NCI-H187 (cell line): ENCODE measurements around the gene SSPN.
"Not testable (repeated sequence)": the region's sequence is repeated elsewhere in the genome, so short reads cannot be mapped to it uniquely, and the experiment has no call there.

Source experiments
- DNase-seq, 2 experiments: peaks; one replicate each; lab custom pipeline; 2025; lab: John Stamatoyannopoulos, UW

SSPN gene

DNA sequence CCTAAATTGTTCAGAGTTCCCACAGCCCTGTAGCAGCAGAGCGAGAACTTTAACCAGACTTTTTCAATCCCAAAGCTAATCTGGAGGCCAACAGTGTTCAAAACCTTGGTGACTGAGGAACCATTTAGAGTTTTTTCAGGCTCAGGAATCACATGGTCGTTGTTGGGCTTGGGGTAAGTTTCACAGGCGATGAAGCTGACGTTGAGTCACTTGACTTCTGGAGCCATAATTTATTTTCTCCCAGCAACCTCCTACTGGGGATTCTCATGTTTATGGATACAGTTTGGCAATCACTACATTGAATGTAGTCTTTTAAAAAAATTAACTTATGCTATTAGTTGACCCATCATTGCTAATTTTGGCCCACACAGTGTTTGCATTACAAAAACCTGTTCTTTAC is 34.5 kb downstream of the SSPN start:
- no peak for DNase-seq

DNA sequence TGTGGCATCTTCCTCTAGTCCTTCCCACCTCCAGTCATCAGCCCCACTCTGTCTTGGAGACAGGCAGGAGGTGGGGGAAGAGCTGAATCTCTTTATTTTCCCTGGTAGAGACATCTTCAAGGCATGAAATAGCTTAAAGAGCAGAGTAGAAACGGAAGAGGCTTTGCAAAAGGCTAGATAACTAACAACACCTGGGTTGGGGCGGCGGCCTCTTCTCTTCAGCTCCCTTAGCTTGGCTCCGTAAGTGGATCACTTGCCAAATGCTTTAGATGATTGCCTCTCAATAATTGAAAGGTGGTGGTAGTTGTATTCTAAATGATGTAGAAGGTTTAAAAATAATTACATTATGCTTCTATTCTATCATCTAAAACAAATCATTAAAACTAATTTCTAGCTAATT is 36.1 kb downstream of the SSPN start:
- DNase-seq, result no peak

DNA sequence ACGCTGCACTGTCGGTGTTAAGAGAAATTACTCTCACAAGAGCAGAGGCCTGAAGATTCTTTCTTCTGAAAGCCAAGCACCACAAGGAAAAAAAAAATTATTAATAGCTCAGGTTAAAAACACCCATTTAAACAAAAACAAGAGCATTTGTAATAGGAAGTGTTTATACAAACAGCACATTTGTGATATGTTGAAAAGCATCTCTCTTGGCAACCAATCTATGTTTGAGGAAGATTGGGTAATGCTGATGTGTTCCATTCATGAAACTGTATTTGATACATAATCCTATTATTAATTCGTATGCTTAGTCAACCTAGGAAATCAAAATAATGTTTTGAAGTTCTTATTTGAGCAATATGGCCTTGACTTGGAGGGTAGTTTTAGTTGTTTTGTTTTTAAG is 36.5 kb downstream of the SSPN start:
- no peak for DNase-seq

DNA sequence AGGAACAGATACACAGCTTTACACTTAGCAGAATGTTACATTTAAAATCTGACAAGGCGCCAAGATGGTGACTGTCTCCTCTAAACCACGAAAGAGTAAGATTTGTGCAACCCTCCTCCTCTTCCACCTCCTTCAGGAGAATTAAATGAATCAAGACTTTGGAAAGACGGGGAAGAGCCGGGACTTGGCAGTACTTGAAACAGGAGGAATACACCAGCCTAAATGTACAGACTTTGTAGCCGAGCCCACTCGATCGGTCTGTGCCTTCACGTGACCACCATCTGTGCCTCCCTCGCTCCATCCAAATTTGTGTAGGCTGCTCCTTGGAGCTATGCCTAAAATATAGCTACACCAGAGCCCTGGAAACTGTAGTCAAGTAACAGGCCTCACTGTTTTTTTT is 38.3 kb downstream of the SSPN start:
- DNase-seq, result no peak

DNA sequence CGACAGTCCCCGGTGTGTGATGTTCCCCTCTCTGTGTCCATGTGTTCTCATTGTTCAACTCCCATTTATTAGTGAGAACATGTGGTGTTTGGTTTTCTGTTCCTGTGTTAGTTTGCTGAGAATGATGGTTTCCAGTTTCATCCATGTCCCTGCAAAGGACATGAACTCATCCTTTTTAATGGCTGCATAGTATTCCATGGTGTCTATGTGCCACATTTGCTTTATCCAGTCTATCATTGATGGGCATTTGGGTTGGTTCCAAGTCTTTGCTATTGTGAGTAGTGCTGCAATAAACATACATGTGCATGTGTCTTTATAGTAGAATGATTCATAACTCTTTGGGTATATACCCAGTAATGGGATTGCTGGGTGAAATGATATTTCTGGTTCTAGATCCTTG is 40.1 kb downstream of the SSPN start:
- DNase-seq, result not testable (repeated sequence)

DNA sequence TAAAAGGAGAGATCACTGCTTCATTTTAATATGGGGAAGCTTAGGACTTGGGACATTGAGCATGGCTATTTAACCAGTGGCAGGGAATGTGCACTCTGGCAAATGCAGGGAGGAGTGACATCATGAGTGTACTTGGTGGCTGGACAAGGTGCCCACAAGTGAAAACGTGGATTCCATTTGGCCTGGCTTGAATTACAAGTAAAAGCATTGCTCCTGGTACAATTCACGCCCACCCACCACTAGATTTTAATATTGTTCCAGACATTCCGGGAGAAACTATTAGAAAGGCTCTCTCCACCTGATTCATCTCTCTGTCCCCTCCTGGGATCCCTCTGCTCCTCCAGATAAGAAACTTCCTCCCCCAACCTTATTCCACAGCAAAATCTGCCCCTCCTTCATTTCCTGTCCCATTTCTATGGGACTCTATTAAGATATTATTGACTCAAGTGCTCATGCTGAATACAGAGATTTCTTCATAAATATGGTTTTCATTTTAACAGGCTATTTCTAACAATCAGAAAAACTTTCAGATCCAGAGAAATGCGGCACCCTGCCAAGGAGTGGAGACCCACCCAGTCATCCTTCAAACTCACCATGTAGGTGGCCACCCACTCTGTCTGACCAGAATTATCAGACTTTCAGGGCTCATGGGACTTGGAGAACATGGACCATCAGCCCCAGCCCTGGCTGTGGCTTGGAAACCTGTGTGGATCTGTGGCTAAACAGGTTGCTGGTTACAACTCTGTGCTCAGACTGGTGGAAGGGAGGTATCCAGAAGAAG is 43.2 kb downstream of the SSPN start:
- no peak for DNase-seq

DNA sequence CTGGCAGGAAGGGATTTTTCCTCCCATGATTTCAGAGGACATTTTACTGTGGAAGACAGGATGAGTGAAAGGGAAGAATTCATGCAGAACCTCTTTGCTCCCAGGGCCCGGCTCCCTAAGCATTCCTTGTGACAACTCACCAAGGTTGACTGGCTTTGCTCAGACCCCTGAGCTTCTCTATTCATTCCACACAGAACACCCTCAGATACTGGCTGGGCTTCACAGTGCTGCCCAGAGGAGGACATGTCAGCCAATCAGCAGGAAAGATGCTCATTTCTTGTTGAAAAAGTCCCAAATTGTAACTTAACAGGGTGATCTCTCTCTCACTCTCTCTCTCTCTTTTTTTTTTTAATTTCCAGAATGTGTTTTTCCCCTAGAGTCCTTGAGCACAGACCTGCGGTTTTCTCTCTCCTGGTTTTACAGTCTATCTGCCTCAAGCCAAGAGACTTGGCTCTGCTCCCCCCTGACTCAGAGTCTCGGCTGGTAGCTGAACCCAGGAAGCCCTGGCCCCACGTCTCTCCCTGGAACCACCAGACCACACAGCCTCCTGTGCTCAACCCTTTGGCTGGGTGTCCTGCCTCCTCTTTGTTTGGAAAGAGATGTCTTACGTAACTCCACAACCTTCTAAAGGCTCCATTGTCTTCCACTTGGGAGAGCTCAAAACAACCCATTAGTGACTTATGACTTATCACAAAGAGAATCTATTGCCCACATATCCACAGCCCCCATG is 43.9 kb downstream of the SSPN start:
- no peak for DNase-seq

DNA sequence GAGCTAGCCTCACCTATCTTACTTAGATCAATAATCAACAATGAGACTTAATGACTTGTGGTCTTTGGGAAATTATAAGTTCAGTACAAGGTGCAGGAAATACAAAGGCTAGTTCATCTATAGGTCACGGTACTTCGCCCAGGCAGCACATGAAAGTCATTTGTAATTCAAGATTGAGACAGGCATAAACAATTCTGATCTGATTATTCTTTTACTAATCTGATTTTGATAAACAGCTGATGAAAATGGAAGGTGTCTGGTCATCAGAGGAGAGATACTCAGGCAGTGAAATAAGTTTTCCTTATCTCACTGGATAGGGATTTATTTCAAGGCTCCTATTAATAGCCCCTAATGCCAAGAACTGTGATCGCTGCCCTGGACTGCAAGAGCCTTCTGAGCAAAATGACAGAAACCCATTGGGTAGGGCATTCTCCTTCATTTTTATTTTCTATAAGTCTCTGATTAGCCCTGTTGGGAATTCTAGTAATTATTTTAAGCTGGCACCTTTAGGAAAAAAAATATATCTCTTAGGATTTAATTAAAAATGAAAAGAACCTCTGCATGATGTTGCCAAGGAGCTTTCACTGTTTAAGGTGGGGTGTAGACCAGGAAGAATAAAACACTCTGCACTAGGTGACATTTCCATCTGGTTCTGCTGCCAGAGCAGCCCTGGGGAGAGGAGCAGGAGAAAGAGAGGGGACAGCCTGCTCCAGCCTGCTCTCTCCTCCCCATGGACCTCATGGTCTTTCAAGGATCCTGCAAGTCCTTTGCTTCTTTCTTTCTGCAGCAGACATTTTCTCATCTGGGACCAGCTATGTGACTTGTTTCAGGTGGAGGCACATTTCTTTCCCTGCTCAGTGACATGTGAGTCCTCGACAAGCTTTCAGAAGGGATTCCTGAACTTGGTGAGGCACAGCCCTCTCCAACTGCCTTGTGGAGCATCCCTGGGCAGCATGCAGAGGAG is 44.8 kb downstream of the SSPN start:
- DNase-seq, result no peak

DNA sequence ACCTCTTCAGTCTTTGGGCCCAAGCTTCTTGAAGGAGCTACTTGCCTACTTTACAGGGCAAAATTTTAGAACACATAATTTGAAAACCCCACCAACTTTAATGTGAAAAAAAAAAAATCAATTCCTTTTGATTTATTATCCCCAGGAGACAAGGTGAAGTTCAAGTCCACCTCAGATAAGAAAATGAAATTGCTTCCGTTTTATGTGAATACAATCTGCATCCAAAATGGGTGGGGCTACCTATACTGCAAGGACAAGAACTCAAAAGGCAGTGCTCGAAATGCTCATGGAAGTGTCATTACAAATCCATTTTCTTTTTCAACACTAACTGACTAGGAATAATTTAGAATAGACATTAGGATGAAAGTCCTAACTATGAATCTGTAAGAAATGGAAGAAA is 45.7 kb downstream of the SSPN start:
- DNase-seq, result no peak

DNA sequence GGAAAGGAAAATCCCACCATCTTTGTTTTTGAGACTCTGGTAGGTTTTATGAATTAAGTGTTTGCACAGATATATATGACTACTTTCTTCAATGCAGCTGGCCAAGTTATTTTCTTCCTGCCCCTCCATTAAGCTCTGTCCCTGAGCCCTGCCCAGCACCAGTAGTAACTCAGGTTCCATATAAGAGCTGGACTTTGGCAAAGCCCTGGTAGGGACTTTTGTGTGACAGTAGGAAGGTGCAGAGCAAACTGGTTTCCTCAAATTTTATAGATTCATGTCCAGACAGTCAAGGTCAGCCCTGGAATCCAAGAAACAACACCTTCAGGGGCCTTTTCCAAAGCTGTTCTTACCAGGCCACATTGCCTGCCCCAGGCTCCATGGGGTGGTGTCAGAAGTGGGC is 47.3 kb downstream of the SSPN start:
- DNase-seq, result no peak

DNA sequence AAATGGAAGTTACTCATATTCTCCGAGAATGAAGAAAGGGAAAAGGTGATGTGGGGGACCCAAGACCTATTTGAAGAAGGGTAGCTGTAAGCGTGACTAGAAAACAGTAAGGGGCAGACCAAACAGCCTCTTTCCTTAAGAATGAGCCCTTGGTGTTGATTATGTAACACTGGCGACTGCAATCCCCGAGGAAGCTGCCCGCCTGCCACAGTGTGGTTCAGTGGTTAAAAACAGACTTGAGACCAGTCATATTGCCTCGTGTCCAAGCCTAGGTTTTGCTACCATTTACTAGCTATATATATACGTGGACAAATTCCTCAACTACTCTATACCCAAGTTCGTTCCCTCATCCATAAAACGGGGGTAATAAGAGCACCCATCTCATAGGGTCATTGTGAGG is 49.1 kb downstream of the SSPN start:
- DNase-seq, result no peak

DNA sequence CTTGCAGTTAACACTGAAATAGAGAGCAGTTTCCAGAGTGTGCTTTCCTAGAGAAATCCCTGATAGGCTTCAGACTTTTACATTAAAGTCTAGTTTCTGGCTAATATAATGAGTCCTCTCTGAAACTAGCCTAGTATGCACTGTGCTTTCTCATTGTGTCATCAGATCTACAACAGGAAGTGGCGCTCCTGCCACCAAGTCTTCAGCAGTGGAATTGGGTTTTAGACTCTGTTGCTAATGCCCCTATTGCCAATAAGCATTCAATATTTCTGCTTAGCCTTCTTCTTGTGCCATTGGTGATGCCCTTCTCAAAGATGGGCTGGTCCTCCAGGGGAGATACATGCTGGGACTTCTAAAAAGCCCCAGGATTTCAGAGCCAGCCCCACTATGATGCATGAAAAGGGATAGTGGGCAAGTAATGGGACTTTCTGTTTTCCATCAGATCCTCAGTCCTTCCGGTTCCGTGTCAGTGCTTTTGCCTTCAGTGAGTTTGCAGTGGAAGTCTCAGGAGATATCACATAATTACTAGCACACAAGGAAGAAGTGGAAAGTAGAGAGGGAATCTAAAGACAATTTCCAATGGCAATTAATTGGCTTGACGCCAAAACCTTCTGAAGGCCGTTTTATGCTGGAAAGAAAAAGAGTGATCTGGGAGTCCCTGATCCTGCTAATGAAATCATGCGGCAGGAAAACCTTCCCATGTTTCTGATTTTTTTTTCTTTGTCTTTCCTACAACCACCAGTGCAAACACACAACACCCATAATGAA is 50.0 kb downstream of the SSPN start:
- no peak for DNase-seq

DNA sequence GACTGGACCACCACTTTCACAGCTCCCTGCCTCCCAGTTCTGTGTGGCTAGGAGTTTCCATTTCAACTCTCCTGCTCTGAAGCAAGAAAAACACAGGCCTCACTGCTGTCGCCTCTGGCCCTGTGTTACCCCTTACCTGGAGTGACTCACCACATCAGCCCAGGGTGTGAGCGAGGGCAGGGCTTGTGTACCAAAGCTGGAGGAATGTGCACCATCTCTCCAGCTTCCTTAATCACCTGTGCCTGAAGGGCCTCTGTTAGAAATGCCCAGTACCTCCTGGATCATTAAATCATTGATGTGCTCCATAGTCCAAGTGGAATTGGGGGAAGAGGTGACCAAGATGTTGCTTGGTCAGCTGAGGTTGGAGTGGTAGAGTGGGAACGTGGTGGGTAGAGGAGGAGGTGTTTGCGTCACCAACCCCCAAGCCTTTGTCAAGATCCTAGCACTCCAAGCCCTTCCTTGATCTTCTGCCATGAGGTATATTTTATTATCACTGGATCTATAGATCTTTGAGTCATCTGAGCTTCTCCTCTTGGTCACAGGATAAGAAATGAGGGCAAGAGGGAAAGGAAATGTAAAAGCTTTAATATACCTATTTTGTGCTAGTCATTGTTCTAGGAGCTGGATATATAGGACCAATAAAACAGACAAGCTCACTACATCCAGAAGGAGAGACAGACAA is 51.3 kb downstream of the SSPN start:
- DNase-seq, result no peak

DNA sequence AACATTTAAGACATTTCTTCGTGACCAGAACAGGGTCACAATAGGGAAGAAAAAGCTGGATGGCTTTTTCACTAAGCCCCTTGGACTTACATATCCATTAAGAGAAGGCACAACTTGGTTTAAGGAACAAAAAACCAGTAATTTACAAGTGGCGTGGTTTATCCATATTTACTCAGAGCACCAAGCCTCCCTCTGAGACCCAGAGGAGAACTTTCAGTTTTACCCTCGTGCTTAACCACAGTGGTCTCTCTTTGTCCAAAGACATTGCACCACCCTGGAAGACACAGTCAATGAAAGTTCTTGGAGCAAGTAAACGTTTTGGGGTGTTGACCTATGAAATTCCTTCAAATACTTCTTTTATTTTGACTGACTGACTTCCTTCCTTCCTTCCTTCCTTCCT is 52.5 kb downstream of the SSPN start:
- no peak for DNase-seq

DNA sequence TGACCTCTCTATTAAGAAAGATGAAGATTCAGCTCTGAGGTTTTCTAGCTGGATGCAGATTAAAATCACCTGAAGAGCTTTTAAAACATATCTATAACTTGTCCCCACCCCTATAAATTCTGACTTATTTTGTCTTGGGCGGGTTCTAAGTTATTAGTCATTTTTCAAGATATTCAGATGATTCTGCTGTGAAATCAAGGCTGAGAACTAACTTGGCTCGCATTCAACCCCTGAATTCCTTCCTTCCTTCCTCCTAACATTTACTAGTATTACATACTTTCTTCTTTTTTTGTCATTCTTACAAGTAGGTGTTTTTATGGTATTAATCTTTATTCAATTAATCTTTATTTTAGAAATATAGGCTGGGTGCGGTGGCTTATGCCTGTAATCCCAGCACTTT is 55.4 kb downstream of the SSPN start:
- no peak for DNase-seq

DNA sequence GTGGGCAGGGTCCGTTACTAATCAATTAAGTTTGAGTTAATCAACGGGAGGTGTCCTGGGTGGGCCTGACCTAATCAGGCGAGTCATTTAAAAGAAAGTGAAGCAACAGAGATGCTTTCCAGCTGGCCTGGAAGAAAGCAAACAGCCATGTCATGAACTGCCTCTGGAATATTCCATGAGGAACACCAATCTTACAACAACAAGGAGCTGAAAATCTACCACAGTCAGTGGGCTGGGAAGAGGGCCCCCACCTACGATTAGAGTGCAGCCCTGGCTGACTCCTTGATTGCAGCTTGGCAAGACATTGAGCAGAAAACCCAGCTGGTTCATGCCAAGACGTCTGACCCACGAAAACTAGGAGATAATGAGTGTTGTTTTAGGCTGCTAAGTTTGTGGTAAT is 56.2 kb downstream of the SSPN start:
- DNase-seq, result no peak

DNA sequence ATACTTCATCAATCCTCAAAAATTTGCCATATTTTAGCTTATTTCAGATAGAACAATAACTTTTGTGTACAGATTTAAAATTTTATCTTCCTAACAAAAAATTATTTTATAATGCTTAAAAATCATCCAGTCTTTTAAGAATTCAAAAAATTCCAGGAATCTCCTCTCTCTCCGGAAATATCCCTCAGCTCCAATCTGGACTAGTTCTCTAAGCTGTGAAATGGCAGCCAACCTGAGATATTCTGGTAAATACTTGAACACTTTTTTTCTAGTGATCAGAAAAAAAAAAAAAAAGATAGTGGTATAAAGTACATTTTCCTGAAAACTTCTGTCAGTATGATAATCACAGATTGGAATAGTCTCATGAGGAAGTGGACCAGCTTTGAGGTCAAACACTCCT is 57.6 kb downstream of the SSPN start:
- no peak for DNase-seq

DNA sequence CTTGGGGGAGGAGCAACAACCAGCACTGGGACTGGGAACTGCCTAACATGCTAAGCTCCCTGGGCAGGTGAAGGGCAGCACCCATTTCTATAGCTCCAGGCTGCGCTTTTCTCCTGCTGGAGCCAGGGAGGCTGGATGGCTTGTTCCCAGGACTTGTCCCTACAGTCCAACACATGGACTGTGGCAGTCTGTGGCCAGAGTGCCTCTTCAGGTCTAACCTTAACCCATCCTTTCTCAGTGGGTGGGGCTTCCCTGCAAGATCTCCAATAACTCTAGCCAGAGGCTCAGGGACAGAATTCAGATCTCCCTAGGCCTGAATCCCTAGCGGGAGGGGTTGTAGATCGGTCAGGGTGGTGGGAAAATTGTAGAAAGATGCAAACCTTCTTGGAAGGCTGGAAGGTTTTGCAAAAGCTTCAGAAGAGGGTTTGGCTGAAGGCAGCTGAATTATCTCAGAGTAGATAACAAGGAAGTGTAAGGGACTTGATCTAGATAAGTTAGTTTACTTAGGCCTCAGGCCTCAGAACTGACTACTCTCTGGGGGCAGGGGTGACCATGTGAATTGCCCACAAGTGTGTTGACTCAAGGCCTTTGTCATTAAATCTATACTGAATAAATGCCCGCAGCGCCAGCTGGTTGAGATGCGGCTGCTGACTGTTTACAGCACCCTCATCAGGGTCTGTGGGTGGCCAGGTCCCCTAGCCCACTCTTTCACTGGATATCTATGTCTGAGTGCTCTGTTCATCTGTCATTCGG is 60.7 kb downstream of the SSPN start:
- DNase-seq, result no peak

DNA sequence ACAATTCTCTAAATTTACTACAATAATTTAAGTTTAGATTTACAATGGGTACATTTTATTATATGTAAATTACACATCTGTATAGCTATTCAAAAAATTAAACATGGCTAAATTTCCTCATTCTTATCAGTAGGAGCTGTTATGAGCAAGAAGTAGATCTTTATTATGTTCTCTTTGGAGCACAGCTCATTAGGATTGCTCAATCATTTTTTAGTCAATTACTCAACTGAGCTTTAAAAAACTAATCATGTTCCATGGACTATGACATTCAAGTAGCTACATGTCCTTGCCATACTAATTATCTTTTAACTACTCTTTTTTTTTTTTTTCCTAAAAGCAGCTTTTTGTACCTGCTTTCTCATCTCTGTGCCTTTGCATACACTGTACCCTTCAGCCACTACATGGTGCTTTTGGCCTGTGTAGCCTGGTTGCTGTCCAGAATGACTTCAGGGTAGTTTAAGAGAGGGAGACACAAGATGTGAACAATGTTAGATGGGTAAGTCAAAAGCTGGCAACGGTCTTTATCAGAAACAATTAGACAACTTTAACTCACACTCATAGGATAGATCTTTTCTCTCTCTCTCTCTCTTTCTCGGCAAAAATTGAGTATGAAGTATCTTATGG is 69.0 kb downstream of the SSPN start:
- DNase-seq, result no peak

DNA sequence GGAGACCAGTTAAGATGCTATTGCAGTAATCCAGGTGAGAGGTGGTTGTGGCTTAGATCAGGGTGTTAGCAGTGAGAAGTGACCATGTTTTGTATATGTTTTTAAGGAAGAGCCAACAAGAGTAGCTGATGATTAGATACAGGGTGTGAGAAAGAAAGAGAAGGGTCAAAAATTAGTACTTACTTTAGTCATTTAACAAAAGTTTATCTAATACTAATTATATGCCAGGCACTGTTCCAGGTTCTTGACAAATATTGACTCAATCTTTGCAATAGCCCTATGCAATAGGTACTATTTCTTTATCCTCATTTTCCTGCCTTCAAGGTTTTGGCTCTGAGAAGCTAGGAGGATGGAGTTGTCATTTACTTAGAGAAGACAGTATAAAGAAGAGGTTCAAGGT is 70.2 kb downstream of the SSPN start:
- no peak for DNase-seq
